ENCODE measurements around the gene CBR1. TPM values are rescaled to one million over a fixed set of nuclear protein-coding genes. Genes with fewer than 3 reads are reported as not detected.

The CBR1 gene
- total and polyA plus RNA-seq, 2 of the 8 experiments (the other 6 are each of a cell fraction or from before 2014, with no cell fraction given): 1.8 to 207 TPM

GRCh38 chr21:36096398-36097290 lies 26.8 kb downstream of the CBR1 start (continued):
- TF ChIP-seq ZNF274 (IDR thresholded peaks at IDR 0.05; ENCODE audit: borderline replicate concordance, extremely low read depth, low read length): no peak
- TF ChIP-seq, protein P1, sequence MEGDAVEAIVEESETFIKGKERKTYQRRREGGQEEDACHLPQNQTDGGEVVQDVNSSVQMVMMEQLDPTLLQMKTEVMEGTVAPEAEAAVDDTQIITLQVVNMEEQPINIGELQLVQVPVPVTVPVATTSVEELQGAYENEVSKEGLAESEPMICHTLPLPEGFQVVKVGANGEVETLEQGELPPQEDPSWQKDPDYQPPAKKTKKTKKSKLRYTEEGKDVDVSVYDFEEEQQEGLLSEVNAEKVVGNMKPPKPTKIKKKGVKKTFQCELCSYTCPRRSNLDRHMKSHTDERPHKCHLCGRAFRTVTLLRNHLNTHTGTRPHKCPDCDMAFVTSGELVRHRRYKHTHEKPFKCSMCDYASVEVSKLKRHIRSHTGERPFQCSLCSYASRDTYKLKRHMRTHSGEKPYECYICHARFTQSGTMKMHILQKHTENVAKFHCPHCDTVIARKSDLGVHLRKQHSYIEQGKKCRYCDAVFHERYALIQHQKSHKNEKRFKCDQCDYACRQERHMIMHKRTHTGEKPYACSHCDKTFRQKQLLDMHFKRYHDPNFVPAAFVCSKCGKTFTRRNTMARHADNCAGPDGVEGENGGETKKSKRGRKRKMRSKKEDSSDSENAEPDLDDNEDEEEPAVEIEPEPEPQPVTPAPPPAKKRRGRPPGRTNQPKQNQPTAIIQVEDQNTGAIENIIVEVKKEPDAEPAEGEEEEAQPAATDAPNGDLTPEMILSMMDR (IDR thresholded peaks at IDR 0.05; ENCODE audit: control extremely low read depth in 1 of 3, insufficient read depth in 1 of 3, low read depth in 1 of 3, low read length in 3 of 3): no peak
- no peak for TF ChIP-seq SRF (IDR thresholded peaks at IDR 0.05; ENCODE audit: low read depth, low read length)

All from H1 (cell line).